GM18858 (cell line): ENCODE data around the gene PSMB9.
A peak's percentile ranks its signal among the peaks of the same experiment; 100 is the strongest.

ENCODE experiments used
- ATAC-seq: cut with Tn5 transposase; IDR thresholded peaks from one replicate; pipeline ENCODE4 v1.9.1; 2021; ENCODE audit not compliant: unreplicated experiment

PSMB9 gene

DNA sequence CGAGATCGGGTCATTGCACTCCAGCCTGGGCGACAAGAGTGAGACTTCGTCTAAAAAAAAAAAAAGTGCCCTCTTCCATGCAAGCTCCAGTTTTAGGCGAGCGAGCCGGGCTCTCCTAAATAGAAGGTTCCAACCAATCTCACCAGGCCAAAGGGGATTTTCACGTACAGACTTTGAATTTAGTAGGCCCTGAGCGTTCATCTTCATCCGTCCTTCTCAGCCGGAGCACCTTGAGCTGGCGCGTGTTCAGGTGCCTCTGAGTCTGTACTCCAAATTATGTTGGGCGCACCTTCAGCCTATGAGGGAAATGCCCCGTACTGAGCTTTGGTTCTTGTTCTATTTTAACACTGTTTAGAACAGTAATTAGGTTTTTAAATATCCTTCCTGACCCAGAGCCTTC is 14.6 kb upstream of the PSMB9 start:
- no peak for ATAC-seq

- ATAC-seq: no peak
These were observed 13.3 kb upstream of the PSMB9 start for GRCh38 chr6:32840604-32841246.

DNA sequence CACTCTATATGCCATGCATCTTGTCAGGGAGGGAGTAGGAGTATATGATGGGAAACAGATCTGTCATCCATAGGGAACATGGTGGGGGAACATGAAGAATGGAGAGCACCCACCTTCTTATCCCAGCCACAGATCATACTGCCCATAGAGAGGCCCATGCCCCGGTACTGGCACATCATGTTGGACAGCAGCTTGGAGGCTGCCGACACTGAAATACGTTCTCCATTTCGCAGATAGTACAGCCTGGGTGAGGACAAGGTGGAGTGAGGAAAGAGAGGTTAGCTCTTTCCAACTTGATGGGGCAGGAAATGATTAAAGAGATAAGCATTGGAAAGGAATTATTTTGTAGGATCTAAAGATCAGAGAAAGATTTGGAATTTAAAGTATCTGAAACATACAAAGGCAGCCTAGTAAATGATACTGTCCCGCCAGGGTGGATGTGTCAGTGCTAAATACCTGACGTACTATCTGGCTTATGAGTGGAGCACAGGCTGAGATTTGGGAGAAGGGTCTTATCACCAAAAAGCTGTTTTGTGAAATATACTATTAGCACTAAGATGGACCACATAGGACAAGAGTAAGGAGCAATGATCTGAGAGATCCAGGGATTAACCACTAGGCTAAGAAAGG is 11.9 kb upstream of the PSMB9 start:
- no peak for ATAC-seq

GRCh38 chr6:32842690-32843089 is 11.3 kb upstream of the PSMB9 start:
- ATAC-seq: no peak

DNA sequence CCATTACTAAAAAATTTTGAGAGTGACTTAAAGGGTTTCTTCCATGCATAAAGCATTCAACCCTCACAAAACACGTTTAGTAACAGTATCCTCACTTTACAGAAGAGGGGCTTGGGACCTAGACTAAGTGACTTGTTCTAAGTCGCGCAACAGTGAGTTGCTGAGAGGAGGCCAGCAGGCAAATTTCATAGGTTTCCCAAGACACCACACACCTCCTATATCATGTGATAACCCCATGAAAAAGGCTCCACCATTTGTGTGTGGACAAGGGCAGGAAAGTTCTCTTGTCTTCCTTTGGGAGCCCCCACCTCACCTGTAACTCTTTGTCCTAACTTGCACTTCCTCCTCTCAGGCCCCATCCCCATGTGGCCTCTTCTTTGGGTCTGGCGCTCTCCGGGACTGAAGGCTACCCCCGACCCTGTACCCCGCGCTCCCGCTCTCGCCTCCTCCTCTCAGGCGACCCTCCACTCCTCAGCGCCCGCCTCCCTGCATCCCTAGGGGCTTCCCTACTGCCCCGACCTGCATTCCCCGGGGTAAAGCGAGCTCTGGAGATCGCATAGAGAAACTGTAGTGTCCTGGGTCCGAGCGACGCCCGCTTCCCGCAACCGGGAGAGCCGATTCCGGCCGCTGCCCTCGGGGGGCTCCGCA is 10.5 kb upstream of the PSMB9 start:
- ATAC-seq: no peak

GRCh38 chr6:32843979-32844838 is 9.8 kb upstream of the PSMB9 start, which contains the start of gene PSMB8:
Gene PSMB8, minus strand, starts transcription at chr6:32844047. Its CDS starts 51 bp downstream, at chr6:32843996.
- peak; percentile 42 for ATAC-seq

GRCh38 chr6:32844839-32845383 is 9.1 kb upstream of the PSMB9 start:
- ATAC-seq: no peak

- ATAC-seq: no peak
These were observed 8.6 kb upstream of the PSMB9 start for GRCh38 chr6:32845384-32845884.

DNA sequence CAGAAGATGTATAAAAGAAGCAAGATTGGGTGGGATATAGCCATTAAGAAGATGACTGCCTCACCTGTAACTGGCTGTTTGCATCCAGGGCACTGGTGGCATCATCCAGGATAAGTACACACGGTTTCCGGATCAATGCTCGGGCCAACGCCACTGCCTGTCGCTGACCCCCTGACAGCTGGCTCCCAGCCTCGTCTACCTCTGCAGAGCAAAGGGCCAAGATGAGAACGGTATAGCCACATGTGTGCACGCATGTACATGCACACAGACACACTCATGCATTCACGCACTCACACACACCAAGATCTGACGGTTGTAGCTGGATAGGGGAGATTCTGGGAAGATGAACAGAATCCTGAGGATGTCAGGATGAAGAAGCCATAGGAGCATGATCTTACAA is 7.0 kb upstream of the PSMB9 start:
- ATAC-seq: no peak

- no peak for ATAC-seq
These were observed 6.2 kb upstream of the PSMB9 start for GRCh38 chr6:32847795-32848194.

DNA sequence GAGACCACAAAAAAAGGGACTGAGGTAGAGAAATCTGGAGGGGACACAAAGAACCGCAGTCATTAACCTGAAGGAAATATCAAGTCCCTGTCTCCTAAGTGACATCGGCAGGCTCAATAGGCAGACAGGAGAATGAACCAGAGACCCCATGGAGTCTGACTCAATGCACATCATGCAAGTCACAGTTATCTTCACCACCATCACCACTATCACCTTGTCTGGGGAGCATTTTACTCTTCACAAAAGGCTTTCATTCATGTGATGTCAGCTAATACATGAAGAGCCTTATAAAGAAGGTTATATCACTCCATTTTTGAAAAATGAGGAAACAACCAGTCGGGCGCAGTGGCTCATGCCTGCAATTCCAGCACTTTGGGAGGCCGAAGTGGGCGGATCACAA is 4.9 kb upstream of the PSMB9 start:
- ATAC-seq: no peak

DNA sequence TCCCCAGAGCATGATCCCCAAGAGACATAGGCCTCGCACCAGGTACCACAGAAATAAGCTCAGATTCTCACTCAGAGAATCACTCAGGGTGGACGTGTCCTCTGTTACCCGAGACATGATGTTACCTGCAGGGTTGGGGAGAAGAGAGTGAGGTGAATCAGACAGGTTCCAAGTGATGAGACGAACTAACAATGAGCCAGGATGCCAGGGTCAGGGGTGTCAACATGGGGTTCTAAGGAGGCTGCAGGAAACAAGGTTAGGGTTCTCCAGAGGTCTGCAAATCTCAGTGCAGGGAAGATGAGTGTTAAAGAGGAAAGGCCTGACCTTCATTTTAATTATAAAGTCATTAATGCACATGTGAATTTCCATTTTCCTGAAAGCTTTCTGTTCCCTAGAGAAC is 3.0 kb upstream of the PSMB9 start:
- no peak for ATAC-seq

- no peak for ATAC-seq
These were observed 1.8 kb upstream of the PSMB9 start for GRCh38 chr6:32852018-32852843.

GRCh38 chr6:32852844-32853540 is 1.0 kb upstream of the PSMB9 start:
- ATAC-seq: peak; percentile 10

DNA sequence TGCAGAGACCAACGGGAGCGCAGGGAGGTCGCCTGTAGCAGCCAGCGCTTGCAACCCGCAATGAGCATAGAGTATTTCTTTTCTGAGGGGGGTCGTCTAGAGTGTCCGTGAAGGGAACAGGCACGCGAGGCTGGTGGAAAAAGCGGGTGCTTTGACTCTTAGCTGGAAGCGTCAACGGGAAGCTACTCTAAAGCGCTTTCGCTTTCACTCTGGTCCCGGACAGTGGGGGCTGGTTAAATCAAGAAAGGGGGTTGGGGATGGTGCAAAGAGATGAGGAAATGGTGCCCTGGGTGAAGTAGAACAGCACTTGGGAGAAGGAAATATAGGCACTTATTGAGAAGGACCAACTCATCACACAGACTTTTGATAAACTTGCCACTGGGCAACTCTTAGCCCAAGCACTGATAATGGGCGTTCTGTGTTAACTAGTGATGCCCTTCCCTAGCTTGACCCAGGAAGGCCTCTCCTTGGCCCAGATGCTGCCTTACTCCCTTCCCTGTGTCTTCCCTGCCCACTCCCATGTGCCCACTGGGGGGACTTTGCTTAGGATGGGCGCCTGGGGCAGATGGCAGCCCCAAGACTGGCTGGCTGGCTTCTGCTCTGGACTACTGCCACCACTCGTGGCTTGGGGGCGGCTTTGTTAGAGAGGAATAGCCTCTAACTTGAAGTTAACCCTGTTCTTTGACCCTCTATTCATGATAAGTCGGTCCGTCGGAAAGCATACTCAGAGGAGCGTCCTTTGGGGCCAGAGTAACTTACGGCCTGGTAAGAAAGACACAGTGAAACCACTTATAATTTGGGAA is 585 bp downstream of the PSMB9 start:
- no peak for ATAC-seq

DNA sequence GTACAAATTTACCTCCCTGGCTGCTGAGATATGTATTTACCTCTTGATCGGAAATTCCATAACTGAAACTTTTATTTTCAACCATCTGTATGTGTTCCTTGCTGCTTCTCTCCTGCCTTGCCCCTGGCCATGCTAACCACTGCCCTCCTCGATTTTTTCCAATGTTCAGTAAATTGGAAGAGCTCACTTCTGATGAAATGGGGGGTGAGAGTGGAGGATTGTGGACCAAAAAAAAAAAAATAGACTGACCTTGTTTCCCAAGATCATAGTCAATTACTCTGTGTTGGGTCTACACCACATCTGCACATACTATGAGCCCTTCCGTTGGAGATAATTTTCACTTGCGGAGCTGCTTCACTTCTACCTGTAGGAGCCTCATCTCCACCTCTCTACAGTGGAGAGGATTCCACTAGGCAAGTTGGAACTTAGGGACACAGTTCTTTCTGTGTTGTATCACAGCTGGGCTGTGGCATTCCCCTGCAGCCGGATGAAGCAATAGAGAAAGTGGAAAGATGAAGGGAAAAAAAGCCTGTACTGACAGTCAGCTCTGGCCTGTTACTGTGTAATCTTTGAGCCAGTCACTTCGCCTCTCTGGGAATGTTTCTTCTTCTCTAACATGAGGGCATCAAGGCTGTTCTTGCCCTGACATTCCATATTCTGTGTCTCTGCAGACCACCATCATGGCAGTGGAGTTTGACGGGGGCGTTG is 1.6 kb downstream of the PSMB9 start:
- no peak for ATAC-seq

DNA sequence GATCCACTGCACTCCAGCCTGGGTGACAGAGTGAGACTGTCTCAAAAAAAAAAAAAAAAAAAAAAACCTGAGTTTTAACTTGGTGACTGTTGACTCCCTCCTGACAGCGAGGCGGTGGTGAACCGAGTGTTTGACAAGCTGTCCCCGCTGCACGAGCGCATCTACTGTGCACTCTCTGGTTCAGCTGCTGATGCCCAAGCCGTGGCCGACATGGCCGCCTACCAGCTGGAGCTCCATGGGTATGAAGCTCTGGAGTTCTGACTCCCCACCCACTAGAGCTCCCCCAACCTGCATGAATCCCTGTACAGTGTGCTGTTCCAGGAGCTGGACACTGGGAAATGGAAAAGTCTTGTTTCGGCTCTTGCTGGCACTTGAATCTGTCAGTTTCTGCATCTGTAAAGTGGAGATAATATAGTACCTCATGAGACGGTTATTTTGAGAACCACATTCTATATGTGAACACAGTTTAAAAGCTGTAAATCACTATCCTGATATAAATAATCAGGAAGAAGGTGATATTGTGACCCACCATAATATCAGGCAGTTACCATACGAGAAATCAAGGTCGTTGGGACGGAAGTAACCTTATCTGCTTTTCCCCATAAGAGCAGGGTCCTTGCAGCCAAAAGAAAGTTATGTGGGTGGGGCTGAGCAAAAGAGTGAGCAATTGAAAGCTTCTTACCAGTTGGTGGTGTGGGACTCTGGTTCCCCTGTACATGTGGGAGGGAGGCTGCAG is 3.3 kb downstream of the PSMB9 start:
- no peak for ATAC-seq
